HG03045 (cell line): Measurements from ENCODE around the gene TRIM67.

Experiments
- ATAC-seq: cut with Tn5 transposase; IDR thresholded peaks from one replicate; pipeline ENCODE4 v1.9.1; 2021; ENCODE audit warnings: mild to moderate bottlenecking, moderate library complexity; ENCODE audit not compliant: unreplicated experiment

The TRIM67 gene

GRCh38 chr1:231182317-231182716 lies 20.5 kb downstream of the TRIM67 start:
- ATAC-seq: no peak

GRCh38 chr1:231183639-231184590 lies 22.1 kb downstream of the TRIM67 start:
- no peak for ATAC-seq

- ATAC-seq: no peak
Observed at GRCh38 chr1:231184891-231185290, 23.0 kb downstream of the TRIM67 start.

- ATAC-seq: no peak
Observed at GRCh38 chr1:231185391-231185790, 23.5 kb downstream of the TRIM67 start.

GRCh38 chr1:231186356-231187115 lies 24.7 kb downstream of the TRIM67 start:
- no peak for ATAC-seq

GRCh38 chr1:231187571-231187970 lies 25.7 kb downstream of the TRIM67 start:
- ATAC-seq: no peak

- ATAC-seq: no peak
Observed at GRCh38 chr1:231188072-231188471, 26.2 kb downstream of the TRIM67 start.

- no peak for ATAC-seq
Observed at GRCh38 chr1:231188768-231189167, 26.9 kb downstream of the TRIM67 start.

- ATAC-seq: no peak
Observed at GRCh38 chr1:231189683-231190270, 27.9 kb downstream of the TRIM67 start.

- no peak for ATAC-seq
Observed at GRCh38 chr1:231190456-231190855, 28.6 kb downstream of the TRIM67 start.

GRCh38 chr1:231192620-231193163 lies 30.8 kb downstream of the TRIM67 start:
- ATAC-seq: no peak

- ATAC-seq: no peak
Observed at GRCh38 chr1:231193710-231194340, 32.0 kb downstream of the TRIM67 start.

- ATAC-seq: no peak
Observed at GRCh38 chr1:231194476-231194842, 32.6 kb downstream of the TRIM67 start.

- no peak for ATAC-seq
Observed at GRCh38 chr1:231194843-231195516, 33.1 kb downstream of the TRIM67 start.

GRCh38 chr1:231196307-231196706 lies 34.4 kb downstream of the TRIM67 start:
- no peak for ATAC-seq

GRCh38 chr1:231196728-231197127 lies 34.9 kb downstream of the TRIM67 start:
- no peak for ATAC-seq

- no peak for ATAC-seq
Observed at GRCh38 chr1:231199868-231200267, 38.0 kb downstream of the TRIM67 start.

GRCh38 chr1:231200388-231201031 lies 38.7 kb downstream of the TRIM67 start:
- no peak for ATAC-seq

- ATAC-seq: no peak
Observed at GRCh38 chr1:231201375-231201978, 39.6 kb downstream of the TRIM67 start.
